Keratinocyte (primary cell): ENCODE data around the gene PTPN23.

Source experiments
- EZH2 ChIP-seq: IDR thresholded peaks from one replicate; pipeline ENCODE4 v1.6.1; 2012; ENCODE audit warnings: inconsistent platforms, mild to moderate bottlenecking, low read length, moderate library complexity
- TF ChIP-seq, protein P1 (sequence below), 3 experiments: IDR thresholded peaks in 1 of 3; conservative IDR thresholded peaks in 1 of 3; optimal IDR thresholded peaks in 1 of 3; 2 replicates in 2 of 3; 3 replicates in 1 of 3; pipeline versions ENCODE3 to v1.5.1; 2011; ENCODE audit warnings: low read length in 3 of 3, mild to moderate bottlenecking in 3 of 3, moderate library complexity in 2 of 3, control low read depth in 1 of 3, inconsistent platforms in 1 of 3; ENCODE audit not compliant: insufficient read depth in 2 of 3; ENCODE audit errors: extremely low read depth in 1 of 3

DNA sequence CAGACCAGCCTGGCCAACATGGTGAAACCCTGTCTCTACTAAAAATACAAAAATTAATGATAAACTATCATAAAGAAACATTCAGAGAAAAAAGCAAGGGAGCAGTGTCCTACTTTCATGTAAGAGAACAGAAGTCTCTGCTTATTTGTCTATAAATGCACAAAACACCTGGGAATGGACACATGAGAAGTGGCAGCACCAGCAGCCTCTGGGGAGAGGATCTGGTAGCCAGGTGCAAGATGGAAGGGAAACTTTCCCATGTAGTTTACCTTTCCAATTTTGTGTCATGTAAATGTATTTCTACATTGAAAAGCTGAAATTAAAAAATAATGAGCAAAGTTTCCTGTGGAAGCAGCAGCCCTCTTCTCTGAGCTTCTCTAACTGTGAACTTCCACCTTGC lies 76.2 kb downstream of the PTPN23 start:
- TF ChIP-seq, protein P1, sequence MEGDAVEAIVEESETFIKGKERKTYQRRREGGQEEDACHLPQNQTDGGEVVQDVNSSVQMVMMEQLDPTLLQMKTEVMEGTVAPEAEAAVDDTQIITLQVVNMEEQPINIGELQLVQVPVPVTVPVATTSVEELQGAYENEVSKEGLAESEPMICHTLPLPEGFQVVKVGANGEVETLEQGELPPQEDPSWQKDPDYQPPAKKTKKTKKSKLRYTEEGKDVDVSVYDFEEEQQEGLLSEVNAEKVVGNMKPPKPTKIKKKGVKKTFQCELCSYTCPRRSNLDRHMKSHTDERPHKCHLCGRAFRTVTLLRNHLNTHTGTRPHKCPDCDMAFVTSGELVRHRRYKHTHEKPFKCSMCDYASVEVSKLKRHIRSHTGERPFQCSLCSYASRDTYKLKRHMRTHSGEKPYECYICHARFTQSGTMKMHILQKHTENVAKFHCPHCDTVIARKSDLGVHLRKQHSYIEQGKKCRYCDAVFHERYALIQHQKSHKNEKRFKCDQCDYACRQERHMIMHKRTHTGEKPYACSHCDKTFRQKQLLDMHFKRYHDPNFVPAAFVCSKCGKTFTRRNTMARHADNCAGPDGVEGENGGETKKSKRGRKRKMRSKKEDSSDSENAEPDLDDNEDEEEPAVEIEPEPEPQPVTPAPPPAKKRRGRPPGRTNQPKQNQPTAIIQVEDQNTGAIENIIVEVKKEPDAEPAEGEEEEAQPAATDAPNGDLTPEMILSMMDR (optimal IDR thresholded peaks at IDR 0.05 in 1 of 3, IDR thresholded peaks at IDR 0.05 in 1 of 3, conservative IDR thresholded peaks at IDR 0.05 in 1 of 3; ENCODE audit: extremely low read depth in 1 of 3, insufficient read depth in 2 of 3, low read length in 3 of 3): no peak
- TF ChIP-seq EZH2: no peak
